Activated CD8-positive, alpha-beta memory T cell treated with anti-CD3 and anti-CD28 coated beads for 4 hours (primary cell): Measurements from ENCODE around the gene PTPRCAP.

ENCODE experiments used
- DNase-seq, 2 donors: peaks; one replicate each; pipeline ENCODE4 v3.0.0-alpha.2; 2020; ENCODE audit warnings: low read depth in 2 of 2

Gene PTPRCAP

DNA sequence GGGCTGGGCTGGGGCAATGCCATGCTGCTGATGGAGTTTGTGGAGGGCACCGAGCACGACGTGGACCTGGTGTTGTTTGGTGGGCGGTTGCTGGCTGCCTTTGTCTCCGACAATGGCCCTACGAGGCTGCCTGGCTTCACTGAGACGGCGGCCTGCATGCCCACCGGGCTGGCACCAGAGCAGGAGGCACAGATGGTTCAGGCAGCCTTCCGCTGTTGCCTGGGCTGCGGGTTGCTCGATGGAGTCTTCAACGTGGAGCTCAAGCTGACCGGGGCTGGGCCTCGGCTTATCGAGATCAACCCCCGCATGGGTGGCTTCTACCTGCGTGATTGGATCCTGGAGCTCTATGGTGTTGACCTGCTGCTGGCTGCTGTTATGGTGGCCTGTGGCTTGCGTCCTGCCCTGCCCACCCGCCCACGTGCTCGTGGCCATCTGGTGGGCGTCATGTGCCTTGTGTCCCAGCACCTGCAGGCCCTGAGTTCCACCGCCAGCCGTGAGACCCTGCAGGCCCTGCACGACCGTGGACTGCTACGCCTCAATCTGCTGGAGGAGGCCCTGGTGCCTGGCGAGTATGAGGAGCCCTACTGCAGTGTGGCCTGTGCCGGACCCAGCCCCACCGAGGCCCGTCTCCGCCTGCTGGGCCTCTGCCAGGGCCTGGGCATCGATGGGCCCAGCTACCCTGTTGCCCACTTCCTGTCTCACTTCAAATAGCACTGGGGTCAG is 13.4 kb downstream of the PTPRCAP start:
- DNase-seq = no peak

DNA sequence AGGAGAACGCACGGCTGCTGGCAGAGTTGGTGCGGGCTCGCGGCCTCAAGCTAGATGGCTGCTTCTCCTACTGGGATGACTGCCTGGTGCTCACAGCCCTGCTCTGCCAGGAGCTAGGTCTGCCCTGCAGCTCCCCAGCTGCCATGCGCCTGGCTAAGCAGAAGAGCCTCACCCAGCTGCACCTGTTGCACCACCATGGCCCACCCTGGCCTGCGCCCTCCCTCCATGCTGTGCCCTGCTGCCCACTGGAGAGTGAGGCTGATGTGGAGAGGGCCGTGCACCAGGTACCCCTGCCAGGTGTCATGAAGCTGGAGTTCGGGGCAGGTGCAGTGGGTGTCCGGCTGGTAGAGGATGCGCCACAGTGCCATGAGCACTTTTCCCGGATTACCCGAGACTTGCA is 14.0 kb downstream of the PTPRCAP start:
- DNase-seq = no peak

DNA sequence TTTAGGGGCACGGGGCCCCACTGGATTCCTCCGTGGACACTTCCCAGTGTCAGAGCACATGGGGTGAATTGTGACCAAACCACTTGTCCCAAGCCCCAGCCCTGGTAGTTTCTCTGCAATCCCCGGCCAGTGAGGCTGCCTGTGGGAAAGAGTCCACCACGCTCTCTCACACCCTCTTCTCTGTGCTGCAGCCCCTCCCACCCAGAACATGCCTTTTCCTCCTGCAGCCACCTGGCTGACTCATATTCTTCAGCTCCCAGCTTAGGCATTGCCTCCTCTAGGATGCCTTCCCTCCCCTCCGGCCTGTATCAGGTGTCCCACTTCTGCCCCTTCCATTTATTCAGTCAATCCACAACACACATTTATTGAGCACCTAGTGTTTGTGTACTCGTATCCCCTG is 14.6 kb downstream of the PTPRCAP start:
- no peak for DNase-seq

DNA sequence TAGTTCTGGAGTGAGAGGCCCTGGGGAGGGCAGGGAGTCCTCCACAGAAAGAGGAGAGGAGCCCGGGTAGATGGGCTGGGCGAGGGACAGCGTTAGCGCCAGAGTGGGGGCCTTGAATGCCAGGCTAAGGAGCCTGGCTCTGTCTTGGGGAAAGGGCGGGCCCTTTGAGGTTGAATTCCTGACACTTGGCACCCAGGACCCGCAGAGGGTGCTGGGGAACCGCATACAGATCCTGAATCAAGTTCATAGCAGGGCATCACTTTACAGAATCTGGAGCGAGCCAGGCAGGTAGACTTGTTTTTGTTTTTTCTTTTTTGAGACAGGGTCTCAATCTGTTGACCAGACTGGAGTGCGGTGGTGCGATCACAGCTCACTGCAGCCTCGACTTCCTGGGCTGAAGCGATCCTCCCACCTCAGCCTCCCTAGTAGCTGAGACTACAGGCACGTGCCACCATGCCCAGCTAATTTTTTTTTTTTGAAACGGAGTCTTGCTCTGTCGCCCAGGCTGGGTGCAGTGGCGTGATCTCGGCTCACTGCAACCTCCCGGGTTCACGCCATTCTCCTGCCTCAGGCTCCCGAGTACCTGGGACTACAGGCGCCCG is 16.0 kb downstream of the PTPRCAP start:
- no peak for DNase-seq

DNA sequence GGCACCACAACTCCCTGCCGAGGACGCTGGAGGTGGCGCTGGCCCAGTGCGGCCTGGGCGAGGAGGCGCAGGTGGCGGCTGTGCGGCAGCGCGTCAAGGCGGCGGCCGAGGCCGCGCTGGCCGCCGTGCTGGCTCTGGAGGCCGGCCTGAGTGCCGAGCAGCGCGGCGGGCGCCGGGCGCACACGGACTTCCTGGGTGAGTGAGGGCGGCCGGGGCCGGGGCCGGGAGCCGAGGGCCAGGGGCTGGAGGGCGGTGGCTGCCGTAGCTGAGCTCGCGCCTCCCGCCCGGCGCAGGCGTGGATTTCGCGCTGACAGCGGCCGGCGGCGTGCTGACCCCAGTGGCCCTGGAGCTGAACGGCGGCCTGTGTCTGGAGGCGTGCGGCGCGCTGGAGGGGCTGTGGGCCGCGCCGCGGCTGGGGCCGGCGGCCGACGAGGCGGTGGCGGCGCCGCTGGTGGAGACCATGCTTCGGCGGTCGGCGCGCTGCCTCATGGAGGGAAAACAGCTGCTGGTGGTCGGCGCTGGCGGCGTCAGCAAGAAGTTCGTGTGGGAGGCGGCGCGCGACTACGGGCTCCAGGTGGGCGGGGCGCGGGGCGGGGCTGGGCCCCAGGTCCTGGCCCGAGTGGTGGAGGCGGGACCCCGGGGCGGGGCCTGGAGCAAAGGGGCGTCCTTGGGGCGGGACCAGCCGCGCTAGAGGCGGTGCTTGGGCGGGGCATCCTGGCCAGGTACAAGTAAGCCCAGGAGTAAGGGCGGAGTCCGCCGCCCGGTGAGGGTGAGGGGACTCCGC is 16.6 kb downstream of the PTPRCAP start:
- peak; percentile 96 to 98 for DNase-seq

DNA sequence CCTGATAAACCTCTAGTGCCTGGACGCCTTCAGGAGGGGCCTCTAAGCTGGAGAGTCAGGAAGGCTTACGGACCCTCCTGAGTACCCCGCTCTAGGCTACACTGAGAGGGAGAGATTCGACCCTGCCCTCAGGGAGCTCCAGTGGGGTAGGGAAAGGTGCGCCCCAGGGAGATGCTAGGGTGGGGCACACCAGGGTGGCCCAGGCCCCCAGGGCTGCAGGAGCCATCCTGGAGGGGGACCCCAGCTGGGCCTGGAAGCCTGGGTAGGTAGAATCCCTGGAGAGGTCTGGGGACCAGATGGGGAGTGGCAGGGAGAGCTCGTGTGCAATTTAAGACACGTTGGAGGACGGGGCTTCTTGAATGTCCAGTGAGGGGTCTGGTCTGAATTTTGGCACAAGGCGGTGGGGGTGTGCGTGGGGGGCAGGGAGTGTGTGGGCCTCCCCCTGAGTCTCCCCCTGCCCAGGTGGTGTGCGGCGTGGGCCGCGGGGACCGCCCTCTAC is 17.3 kb downstream of the PTPRCAP start:
- DNase-seq = no peak

DNA sequence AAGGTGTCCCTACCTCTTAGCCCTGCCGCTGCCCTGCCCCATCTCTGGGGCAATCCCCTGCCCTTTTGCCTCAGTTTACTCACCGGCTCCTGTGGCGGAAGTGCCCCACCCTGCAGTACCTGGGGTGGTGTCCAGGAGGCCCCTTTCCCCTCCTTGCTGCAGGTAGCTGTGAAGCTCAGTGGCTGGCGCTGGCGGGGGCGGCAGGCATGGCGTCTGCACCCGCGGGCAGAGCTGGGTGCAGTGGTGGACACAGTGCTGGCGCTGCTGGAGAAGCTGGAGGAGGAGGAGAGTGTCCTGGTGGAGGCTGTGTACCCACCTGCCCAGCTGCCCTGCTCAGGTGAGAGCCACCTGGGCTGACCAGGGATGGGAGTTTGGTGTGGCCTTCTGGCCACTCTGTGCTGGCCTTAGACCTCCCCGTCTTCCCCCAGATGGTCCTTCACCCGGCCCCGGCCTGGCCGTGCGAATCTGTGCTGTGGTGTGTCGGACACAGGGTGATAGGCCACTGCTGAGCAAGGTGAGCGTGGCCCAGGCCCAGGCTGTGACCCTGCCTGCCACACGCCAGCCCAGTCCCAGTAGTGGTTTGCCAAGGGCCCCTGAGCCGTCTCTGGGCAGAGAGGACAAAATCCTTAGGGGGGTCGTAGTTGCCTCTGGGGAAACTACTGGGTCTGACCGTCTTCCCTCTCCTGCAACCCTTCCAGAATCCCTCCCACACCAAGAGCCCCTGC is 18.0 kb downstream of the PTPRCAP start:
- no peak for DNase-seq

DNA sequence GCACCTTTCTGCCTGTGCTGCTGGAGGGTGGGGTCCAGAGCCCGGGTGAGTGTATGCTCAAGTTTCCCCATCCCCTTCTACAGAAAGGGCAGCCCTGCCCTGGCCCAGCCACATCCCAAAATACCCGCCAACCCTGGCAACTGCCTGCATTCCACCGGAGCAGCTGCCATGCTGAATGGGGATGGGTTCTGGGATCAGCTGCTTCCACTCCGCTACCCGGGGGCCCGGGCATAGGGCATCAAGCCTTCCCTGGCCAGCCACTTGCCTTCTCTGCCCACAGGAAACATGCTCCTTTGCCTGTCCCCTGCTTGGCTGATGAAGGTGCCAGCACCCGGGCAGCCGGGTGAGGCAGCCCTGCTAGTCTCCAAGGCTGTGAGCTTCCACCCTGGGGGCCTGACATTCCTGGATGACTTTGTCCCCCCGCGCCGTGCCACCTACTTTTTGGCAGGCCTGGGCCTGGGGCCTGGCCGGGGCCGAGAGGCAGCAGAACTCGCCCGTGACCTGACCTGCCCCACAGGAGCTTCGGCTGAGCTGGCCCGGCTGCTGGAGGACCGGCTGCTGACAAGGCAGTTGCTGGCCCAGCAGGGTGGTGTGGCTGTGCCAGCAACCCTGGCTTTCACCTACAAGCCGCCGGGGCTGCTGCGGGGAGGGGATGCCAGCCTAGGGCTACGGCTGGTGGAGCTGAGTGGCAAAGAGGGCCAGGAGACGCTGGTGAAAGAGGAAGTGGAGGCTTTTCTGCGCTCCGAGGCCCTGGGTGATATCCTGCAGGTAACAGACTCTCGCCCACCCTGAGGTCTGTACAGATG is 18.8 kb downstream of the PTPRCAP start:
- DNase-seq = no peak

DNA sequence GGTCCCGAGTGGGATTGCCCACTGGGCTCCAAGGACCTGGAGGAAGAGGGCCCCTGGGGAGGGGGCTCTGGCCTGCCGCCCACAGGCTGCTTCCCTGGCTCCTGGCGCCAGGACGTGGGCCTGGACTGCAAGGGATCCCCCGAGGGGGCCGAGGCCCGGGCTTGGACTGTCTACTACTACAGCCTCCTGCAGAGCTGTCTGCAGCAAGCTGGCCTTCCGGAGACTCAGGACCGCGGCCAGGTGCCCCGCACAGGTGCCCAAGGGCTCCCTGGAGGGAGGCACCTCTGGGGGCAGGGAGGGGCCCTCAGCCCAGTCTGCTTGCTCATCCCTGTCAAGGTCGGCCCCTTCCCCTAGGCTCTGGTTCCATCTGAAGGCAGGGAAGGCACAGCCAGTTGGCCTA is 20.1 kb downstream of the PTPRCAP start:
- no peak for DNase-seq

DNA sequence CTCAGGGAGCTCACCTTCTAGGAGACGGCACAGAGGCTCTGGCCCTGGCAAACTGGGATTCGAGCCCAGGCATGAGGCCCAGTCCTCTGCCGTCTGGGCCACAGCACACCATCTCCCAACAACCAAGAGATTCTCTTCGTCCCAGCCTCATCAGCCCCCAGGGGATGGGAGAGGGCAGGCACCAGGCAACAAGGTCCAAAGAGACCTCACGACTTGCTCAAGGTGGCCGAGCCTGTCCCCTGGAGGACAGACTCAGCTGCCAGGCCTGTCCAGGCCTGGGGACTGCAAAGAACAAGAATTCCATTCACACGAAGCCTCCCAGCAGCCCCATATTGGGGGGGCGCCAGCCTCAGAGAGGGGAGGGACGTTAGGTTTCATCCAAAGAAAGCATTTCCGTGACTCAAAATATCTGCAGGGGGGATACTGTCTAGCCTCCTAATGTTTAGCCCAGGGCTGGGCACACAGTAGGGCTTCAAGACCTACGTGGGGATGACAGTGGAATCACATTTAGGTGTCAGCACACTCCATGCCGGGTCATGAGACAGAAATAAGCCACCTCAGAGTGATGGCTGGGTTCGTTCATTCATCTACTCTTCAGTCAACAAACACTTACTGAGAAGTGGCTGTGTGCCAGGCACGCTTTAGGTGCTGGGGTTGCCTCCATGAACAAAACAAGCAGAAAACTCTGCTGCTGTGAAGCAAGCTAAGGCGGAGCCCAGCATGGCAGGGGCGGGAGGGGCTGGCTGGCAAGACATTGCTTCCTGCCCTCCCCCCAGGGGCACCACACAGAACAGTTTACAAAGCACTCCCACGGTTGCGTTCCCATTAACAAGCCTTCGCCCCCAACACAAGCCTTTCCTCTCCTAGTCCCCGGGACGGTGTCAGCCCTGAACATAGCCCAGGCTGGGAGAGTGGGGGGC is 20.8 kb downstream of the PTPRCAP start:
- peak; percentile 59 to 63 for DNase-seq

DNA sequence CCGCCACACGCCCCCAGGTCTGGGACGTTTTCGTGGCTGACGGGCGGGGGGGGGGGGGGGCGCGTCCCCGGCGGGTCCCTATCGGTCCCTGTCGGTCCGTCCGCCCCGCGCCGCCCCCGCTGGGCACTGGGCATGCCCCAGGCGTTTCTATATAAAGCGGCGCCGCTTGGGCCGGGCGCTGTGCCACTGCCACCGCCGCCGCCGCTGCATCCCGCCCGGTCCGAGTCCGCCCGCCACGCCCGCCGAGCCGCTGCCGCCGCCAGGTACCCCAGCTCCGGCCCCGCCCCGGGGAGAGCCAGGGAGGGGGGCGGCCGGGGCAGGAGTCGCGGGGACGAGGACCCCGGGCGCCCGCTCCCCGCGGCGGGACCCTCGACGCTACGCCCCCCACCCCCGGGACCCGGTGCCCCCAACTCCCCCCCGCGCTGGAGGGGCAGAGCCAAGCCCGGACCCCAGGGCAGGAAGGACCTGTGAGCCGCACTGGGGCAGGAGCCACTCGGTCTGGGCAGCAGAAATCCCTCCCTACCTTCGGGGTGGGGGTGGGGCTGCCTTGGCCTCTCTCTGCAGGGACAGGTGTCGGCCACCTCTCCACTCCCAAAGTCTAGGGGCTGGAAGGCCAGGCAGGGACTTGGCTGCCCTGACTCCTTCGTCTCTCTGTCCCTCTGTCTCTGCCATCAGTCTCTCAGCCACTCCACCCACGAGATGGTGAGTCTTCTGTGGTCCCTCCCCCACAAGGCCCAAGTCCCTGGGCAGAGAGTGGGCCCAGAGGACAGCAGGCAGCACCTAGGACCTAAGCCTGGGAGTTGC is 21.8 kb downstream of the PTPRCAP start, which contains the start of gene CARNS1:
Gene CARNS1 (plus strand): TSS at position 178 of the 804 bp plus-strand sequence. CDS start 522 bp downstream, at position 700.
- no peak for DNase-seq

DNA sequence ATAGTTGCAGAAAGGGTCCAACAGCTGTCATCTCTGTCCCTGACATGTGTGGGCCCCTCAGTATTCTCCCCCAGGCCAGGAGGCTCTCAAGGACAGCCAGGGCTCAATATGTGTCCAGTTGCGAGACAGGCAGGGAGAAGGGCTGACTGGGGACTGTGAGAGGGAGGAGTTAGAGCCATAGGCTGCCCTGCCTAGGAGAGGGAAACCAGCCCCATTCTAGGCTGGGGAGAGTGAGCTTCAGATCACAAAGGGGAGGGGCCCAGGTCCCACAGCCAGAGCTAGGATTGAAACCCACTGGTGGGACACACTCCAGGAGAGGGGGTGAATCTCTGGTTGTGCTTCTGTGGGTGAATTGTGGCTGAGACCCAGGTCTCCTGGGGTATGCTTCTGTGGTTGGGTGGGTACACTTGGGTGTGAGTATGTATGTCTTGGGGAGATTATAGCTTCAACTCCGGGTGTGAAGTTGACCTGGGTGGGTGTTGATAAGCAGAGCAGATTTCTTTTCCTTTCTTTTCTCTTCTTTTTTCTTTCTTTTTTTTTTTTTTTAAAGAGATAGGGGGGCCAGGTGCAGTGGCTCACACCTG is 24.1 kb downstream of the PTPRCAP start:
- no peak for DNase-seq

DNA sequence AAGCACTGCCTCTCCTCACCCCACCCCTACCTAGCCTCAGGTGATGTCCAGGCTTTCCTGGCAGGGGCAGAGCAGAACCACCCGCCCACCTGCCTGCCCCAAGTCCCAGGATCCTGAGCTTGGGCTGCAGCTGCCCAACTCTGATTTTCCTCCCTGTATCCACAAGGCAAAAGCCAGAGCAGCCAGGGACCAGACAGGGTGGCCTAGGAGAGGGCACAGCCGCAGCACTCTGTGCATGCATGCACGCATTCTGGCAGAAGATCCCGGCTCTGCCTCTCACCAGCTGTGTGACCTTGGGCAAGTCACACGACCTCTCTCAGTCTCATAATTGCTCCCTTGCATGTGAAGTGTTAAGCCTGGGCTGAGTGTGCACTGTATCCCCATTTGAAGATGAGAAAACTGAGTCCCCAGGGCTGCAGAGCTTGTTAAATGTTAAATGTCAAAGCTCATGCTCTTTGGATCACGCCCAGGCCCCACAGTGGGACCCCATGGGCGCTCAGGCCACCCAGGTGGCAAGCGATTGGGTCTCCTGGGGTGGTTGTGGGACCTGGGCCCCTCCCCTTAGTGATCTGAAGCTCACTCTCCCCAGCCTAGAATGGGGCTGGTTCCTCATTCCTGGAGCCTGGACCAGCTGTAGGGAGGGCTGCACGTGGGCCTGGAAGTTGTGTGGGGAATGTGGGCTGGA is 24.8 kb downstream of the PTPRCAP start:
- DNase-seq = no peak

DNA sequence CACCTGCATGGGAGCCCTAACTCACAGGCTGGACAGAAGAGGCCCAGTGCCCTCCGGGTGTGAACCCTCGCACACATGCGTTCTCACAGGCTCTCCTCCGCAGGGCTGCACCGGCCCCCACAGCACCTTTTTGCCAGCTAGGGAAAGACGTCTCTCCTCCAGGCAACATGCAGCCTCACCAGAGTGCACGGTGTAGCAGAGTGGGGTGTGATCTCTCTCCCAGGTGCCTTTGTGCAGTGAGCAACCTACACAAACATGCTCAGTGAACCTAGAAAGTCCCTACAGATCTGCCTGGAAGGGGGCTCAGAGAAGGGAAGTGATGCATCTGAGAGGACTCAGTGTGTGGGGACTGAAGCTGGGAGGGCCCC is 25.7 kb downstream of the PTPRCAP start:
- DNase-seq = no peak

DNA sequence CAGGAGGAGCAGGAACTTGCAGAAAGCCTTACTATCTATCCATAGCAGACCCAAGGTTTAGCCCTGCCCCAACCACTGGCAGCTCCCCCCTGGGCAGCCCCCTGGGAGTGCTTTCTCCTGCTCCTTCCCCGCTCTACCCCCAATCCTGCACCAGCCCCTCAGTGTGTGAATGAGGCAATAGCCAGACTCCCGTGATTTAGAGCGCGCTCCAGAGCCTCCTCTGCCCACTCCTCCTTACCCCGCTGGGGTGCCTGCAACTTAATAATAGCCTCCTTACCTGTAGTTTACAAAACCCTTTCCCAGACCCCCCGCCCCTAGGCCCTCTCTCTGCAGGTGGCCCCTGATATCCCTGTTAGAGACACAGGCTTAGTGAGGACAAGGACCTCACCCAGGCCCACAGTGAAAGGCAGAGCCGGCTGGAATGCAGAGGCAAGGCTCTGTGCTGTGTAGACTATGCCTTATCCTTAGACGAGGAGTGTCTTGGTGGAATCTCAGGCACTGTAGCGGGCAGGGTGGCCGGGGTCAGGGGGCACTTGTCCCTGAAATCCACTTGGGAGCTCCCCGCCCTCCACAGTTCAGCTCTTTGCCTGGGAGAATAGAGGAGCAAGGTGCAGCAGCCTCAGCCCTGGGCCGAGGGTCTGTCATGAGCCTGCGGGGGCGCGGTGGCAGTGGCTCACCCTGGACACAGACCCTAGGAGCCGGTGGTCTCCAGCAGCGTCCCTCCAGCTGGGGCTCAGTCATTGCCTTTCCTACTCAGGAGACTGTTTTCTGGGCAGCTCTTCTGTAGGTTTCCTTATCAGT is 26.3 kb downstream of the PTPRCAP start:
- DNase-seq = no peak

DNA sequence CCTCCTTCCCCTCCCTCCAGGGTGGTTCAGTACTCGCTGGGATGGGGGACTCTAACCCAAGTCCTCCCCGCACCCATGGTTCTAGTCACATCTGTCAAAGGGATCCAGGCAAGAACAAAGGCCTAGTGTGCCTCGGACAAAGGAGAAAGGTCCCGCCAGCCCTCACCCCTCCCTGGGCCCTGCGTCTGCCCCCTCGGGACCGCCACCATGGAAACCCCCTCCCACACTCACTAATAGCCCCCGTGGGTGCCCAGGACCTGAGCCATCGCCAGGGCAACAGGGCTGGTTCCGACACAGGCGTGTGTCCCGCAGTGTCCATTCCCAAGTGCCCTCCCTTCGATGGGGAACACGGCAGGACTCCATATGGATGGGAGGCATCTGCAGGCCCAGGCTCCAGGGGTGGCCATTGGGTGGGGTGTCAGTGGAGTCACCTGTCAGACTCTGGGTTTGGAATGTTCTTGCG is 27.1 kb downstream of the PTPRCAP start:
- no peak for DNase-seq

DNA sequence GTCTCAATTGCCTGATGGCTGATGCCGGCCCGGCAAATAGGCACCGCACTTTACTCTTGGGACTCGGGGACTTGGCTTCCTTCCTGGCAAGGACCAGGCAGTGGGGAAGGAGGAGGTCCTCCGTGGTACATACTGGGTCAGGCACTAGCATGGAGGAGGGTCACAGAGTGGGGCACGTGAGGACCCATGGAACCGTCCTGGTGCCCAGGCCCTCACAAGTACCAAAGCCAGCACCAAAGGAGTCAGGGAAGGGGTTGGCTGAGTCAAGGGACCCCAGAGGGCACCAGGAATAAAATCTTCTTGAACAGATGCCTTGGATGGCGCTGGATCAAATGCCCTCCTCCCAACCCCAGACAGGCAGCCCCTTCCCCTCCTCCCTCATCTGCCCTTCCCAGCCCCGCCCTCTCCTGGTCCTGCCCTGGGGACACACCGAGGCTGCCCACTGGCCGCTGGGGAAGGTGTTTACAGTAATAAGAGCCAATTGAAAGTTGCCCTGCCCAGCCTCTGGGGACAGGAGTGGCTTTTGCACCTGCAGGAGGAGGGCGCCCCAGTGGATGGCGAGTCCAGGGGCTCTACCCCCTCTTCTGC is 27.6 kb downstream of the PTPRCAP start:
- DNase-seq = no peak
